ENCODE measurements around the gene DRD4. TPM values are rescaled to one million over a fixed set of nuclear protein-coding genes. Genes with fewer than 3 reads are reported as not detected.

DRD4 gene
- total RNA-seq = under 1 TPM in 1 of 2 donors, not detected in 1; 0.27 TPM

DNA sequence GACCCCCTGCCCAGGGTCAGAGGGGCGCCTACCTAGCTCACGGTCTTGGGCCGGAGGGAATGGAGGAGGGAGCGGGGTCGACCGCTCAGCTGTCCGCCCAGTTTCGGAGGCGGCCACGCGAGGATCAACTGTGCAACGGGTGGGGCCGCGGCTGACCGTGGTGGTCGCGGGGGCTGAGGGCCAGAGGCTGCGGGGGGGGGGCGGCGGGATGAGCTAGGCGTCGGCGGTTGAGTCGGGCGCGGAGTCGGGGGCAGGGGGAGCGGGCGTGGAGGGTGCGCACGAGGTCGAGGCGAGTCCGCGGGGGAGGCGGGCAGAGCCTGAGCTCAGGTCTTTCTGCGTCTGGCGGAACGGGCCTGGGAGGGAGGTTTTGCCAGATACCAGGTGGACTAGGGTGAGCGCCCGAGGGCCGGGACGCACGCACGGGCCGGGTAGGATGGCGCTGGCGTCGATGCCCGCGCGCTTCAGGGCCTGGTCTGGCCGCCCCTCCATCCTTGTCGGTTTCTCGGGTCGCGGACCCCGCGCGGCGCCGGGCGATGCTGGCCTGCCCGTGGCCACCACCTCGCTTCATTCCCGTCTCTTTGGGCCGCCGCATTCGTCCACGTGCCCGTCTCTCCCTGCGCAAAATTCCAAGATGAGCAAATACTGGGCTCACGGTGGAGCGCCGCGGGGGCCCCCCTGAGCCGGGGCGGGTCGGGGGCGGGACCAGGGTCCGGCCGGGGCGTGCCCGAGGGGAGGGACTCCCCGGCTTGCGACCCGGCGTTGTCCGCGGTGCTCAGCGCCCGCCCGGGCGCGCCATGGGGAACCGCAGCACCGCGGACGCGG lies at the start of gene DRD4:
DRD4 (plus strand) TSS at position 759 of the 822 bp plus-strand sequence; CDS start at position 795, 36 bp downstream.
- H3K27ac ChIP-seq = no peak within 1 kb of the TSS
- H3K27me3 ChIP-seq (replicated peaks; ENCODE audit: insufficient read depth) = no peaks in the 10 kb centered on the region
- no peaks in the 10 kb centered on the region for H3K9me3 ChIP-seq
- ATAC-seq (ENCODE audit: insufficient number of reproducible peaks, low FRiP score, low read depth) = no peak
- peaks cover 3% of the 10 kb centered on the region for H3K36me3 ChIP-seq
- H3K4me3 ChIP-seq = peak within 1 kb of the TSS; percentile 54
- H3K4me1 ChIP-seq (ENCODE audit: control insufficient read depth in 1 of 2, low read depth in 2 of 2) = peaks cover 4 to 15% of the 10 kb centered on the region in 2 donors
- TF ChIP-seq CTCF (IDR thresholded peaks at IDR 0.05) = no peak
- no peak for DNase-seq (ENCODE audit: low spot score)

DNA sequence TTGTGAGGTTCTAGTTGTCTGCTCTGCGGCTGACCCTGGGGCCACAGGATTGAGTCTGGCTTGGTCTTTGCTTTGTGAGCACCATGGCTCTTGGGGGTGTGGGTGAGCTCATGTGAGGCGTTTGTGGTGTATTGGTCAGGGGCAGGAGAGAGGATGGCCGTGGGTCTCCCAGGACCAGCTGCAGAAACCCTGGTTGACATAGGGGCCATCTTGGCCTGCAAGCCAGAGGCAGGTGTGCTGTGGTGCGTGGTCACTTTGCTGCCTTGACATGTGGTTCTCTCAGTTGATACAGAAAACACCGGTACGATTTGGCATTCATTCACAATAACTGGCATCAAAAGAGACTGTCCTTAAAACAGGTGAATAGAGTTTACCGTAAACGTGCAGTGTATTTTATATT lies 49.5 kb upstream of the DRD4 start:
- no peak overlapping the region for H3K4me3 ChIP-seq
- no peaks in the 10 kb centered on the region for H3K27me3 ChIP-seq (replicated peaks; ENCODE audit: insufficient read depth)
- H3K4me1 ChIP-seq (ENCODE audit: control insufficient read depth in 1 of 2, low read depth in 2 of 2) = no peaks in the 10 kb centered on the region
- DNase-seq (ENCODE audit: low spot score) = no peak
- no peaks in the 10 kb centered on the region for H3K9me3 ChIP-seq
- ATAC-seq (ENCODE audit: insufficient number of reproducible peaks, low FRiP score, low read depth) = no peak
- TF ChIP-seq CTCF (IDR thresholded peaks at IDR 0.05) = no peak
- peaks cover 76% of the 10 kb centered on the region for H3K36me3 ChIP-seq
- no peak overlapping the region for H3K27ac ChIP-seq

GRCh38 chr11:587978-588380 lies 49.1 kb upstream of the DRD4 start:
- no peak for DNase-seq (ENCODE audit: low spot score)
- ATAC-seq (ENCODE audit: insufficient number of reproducible peaks, low FRiP score, low read depth) = no peak
- no peaks in the 10 kb centered on the region for H3K9me3 ChIP-seq
- peaks cover 77% of the 10 kb centered on the region for H3K36me3 ChIP-seq
- H3K27ac ChIP-seq = peak overlapping the region in 1 of 2 donors; percentile 49
- H3K4me3 ChIP-seq = no peak overlapping the region
- no peaks in the 10 kb centered on the region for H3K27me3 ChIP-seq (replicated peaks; ENCODE audit: insufficient read depth)
- TF ChIP-seq CTCF (IDR thresholded peaks at IDR 0.05) = no peak
- H3K4me1 ChIP-seq (ENCODE audit: control insufficient read depth in 1 of 2, low read depth in 2 of 2) = no peaks in the 10 kb centered on the region

DNA sequence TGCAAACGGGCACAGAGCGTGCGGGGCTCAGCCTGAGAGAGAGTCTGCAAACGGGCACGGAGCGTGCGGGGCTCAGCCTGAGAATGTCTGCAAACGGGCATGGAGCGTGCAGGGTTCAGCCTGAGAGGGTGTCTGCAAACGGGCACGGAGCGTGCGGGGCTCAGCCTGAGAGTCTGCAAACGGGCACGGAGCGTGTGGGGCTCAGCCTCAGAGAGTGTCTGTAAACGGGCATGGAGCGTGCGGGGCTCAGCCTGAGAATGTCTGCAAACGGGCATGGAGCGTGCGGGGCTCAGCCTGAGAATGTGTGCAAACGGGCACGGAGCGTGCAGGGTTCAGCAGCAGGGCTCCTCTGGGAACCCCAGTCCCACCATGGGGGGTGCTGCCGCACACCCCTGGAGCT lies 47.3 kb upstream of the DRD4 start:
- Histone ChIP-seq H3K27me3 (replicated peaks; ENCODE audit: insufficient read depth) (no peaks in the 10 kb centered on the region), H3K36me3 (peaks cover 80% of the 10 kb centered on the region), H3K9me3 (no peaks in the 10 kb centered on the region), H3K4me3 (no peak overlapping the region), H3K4me1 (ENCODE audit: control insufficient read depth in 1 of 2, low read depth in 2 of 2) (no peaks in the 10 kb centered on the region), H3K27ac (no peak overlapping the region)
- no peak for DNase-seq (ENCODE audit: low spot score)
- no peak for ATAC-seq (ENCODE audit: insufficient number of reproducible peaks, low FRiP score, low read depth)
- no peak for TF ChIP-seq CTCF (IDR thresholded peaks at IDR 0.05)

DNA sequence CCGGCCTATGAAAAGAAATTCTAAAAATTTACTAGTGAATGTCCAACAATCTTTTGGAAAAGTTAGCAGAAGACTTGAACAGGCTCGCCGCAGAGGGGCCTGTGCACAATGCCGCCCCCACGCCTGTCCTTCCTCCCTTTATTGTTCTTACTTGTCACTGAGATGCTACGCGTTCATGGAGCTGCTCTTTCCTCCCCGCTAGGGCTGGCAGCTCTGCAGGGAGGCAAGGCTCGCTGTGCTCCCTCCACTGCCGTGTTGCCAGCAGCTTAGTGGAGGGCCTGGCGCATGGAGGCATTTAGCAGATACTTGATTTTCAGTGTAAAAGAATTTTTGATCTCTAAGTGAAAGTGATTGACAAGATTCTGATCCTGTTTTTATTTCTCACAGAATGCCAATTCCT lies 46.1 kb upstream of the DRD4 start:
- ATAC-seq (ENCODE audit: insufficient number of reproducible peaks, low FRiP score, low read depth) = no peak
- Histone ChIP-seq H3K36me3 (peaks cover 82% of the 10 kb centered on the region), H3K4me1 (ENCODE audit: control insufficient read depth in 1 of 2, low read depth in 2 of 2) (no peaks in the 10 kb centered on the region), H3K27ac (no peak overlapping the region), H3K27me3 (replicated peaks; ENCODE audit: insufficient read depth) (no peaks in the 10 kb centered on the region), H3K9me3 (no peaks in the 10 kb centered on the region), H3K4me3 (no peak overlapping the region)
- no peak for TF ChIP-seq CTCF (IDR thresholded peaks at IDR 0.05)
- no peak for DNase-seq (ENCODE audit: low spot score)

Measured in thoracic aorta (tissue), 2 donors.